Thymus (tissue), 11 donors: ENCODE data around the gene NBDY. TPM values are rescaled to one million over a fixed set of nuclear protein-coding genes. Genes with fewer than 3 reads are reported as not detected.
"Not testable (repeated sequence)": the region's sequence is repeated elsewhere in the genome, so short reads cannot be mapped to it uniquely, and the experiment has no call there.

Source experiments
- DNase-seq, 9 donors: peaks; one replicate each; pipeline ENCODE4 v3.0.0-alpha.2; 2013; ENCODE audit warnings: low spot score in 9 of 9, low read depth in 6 of 9, missing footprints in 1 of 9
- H3K27ac ChIP-seq, 2 donors: one replicate each; pipeline ENCODE4 v1.5.1; 2013; ENCODE audit warnings: control low read depth in 1 of 2, low read depth in 1 of 2, low read length in 1 of 2, mild to moderate bottlenecking in 1 of 2, moderate library complexity in 1 of 2
- H3K27me3 ChIP-seq, 2 donors: one replicate each; pipeline ENCODE4 v1.5.1; 2013; ENCODE audit warnings: low read length in 1 of 2; ENCODE audit not compliant: control insufficient read depth in 2 of 2, insufficient read depth in 1 of 2
- H3K36me3 ChIP-seq, 2 donors: one replicate each; pipeline ENCODE4 v1.5.1; 2013; ENCODE audit warnings: low read length in 1 of 2, mild to moderate bottlenecking in 1 of 2, moderate library complexity in 1 of 2; ENCODE audit not compliant: control insufficient read depth in 2 of 2, insufficient read depth in 2 of 2
- H3K4me1 ChIP-seq, 2 donors: one replicate each; pipeline ENCODE4 v1.5.1; 2013; ENCODE audit warnings: low read length in 2 of 2; ENCODE audit not compliant: control insufficient read depth in 2 of 2, insufficient read depth in 2 of 2
- H3K4me3 ChIP-seq, 2 donors: one replicate each; pipeline ENCODE4 v1.5.1; 2013; ENCODE audit warnings: low read length in 2 of 2, control low read depth in 1 of 2, mild to moderate bottlenecking in 1 of 2
- H3K9me3 ChIP-seq, 2 donors: one replicate each; pipeline ENCODE4 v1.5.1; 2013; ENCODE audit warnings: low read length in 1 of 2, mild to moderate bottlenecking in 1 of 2; ENCODE audit not compliant: control insufficient read depth in 2 of 2, insufficient read depth in 1 of 2
- WGBS: extraction: QIAGEN DNeasy Blood & Tissue Kit; methylation state at CpG from one replicate; pipeline ENCODE4 v1.1.7; 2013; 5-methylcytosine and 5-hydroxymethylcytosine counted together
- polyA plus RNA-seq: library from polyadenylated mRNA; stranded (reverse); fragments of 200-250 nt; gene quantifications from one replicate; pipeline ENCODE4 v1.2.3, GENCODE V29; 2013
- total RNA-seq: library from RNA; stranded (reverse); fragments of 120-200 nt; gene quantifications from one replicate; pipeline ENCODE4 v1.2.4, GENCODE V29; 2013
- donor health status: healthy.

NBDY gene
- total and polyA plus RNA-seq, 2 donors: 13.9 to 32.6 TPM

GRCh38 chrX:56802428-56802827 is 73.4 kb downstream of the NBDY start:
- Histone ChIP-seq H3K27ac (no peak overlapping the region), H3K4me3 (peak overlapping the region in 1 of 2 donors; percentile 66), H3K27me3 (no peaks in the 10 kb centered on the region), H3K9me3 (no peaks in the 10 kb centered on the region), H3K36me3 (peaks cover 0 to 3% of the 10 kb centered on the region in 2 donors), H3K4me1 (peaks cover 0 to 41% of the 10 kb centered on the region in 2 donors)
- WGBS: 96% methylated on average over 4 of the region's 4 CpGs
- no peak for DNase-seq

GRCh38 chrX:56802921-56803849 is 74.1 kb downstream of the NBDY start:
- Histone ChIP-seq H3K9me3 (no peaks in the 10 kb centered on the region), H3K36me3 (peaks cover 0 to 3% of the 10 kb centered on the region in 2 donors), H3K27ac (peak overlapping the region in 1 of 2 donors; percentile 64), H3K4me3 (peak overlapping the region in 1 of 2 donors; percentile 66), H3K27me3 (no peaks in the 10 kb centered on the region), H3K4me1 (peaks cover 0 to 37% of the 10 kb centered on the region in 2 donors)
- WGBS: 76% methylated on average over 27 of the region's 27 CpGs
- DNase-seq: peak in 6 of 9 donors; percentile 38 to 95 (median 74)

GRCh38 chrX:56803850-56804681 is 75.0 kb downstream of the NBDY start:
- Histone ChIP-seq H3K36me3 (peaks cover 0 to 3% of the 10 kb centered on the region in 2 donors), H3K4me1 (peaks cover 0 to 28% of the 10 kb centered on the region in 2 donors), H3K27me3 (no peaks in the 10 kb centered on the region), H3K4me3 (no peak overlapping the region), H3K27ac (no peak overlapping the region), H3K9me3 (no peaks in the 10 kb centered on the region)
- 97% methylated on average over 11 of the region's 11 CpGs for WGBS
- no peak for DNase-seq

- Histone ChIP-seq H3K36me3 (peaks cover 0 to 3% of the 10 kb centered on the region in 2 donors), H3K9me3 (no peaks in the 10 kb centered on the region), H3K27me3 (no peaks in the 10 kb centered on the region), H3K27ac (no peak overlapping the region), H3K4me3 (no peak overlapping the region), H3K4me1 (peaks cover 0 to 24% of the 10 kb centered on the region in 2 donors)
- no peak for DNase-seq
- 97% methylated on average over 4 of the region's 4 CpGs for WGBS
Measured at GRCh38 chrX:56804867-56805266, 75.8 kb downstream of the NBDY start.

- H3K4me1 ChIP-seq: peaks cover 0 to 21% of the 10 kb centered on the region in 2 donors
- no peaks in the 10 kb centered on the region for H3K9me3 ChIP-seq
- no peak for DNase-seq
- no peak overlapping the region for H3K27ac ChIP-seq
- H3K27me3 ChIP-seq: no peaks in the 10 kb centered on the region
- H3K36me3 ChIP-seq: peaks cover 0 to 3% of the 10 kb centered on the region in 2 donors
- WGBS: 100% methylated on average over 1 of the region's 1 CpG
- H3K4me3 ChIP-seq: no peak overlapping the region
Measured at GRCh38 chrX:56805399-56805798, 76.4 kb downstream of the NBDY start.

- 96% methylated on average over 2 of the region's 2 CpGs for WGBS
- not testable (repeated sequence) for H3K4me3 ChIP-seq, DNase-seq, H3K36me3 ChIP-seq, H3K9me3 ChIP-seq, H3K27me3 ChIP-seq, H3K27ac ChIP-seq
- H3K4me1 ChIP-seq: peaks cover 0 to 13% of the 10 kb centered on the region in 2 donors
Measured at GRCh38 chrX:56806176-56806575, 77.1 kb downstream of the NBDY start.

GRCh38 chrX:56811599-56811998 is 82.6 kb downstream of the NBDY start:
- H3K36me3 ChIP-seq: no peaks in the 10 kb centered on the region
- no peak overlapping the region for H3K27ac ChIP-seq
- H3K4me1 ChIP-seq: peaks cover 3 to 15% of the 10 kb centered on the region in 2 donors
- H3K27me3 ChIP-seq: peaks cover 0 to 3% of the 10 kb centered on the region in 2 donors
- no peaks in the 10 kb centered on the region for H3K9me3 ChIP-seq
- WGBS: 99% methylated on average over 5 of the region's 5 CpGs
- no peak overlapping the region for H3K4me3 ChIP-seq
- DNase-seq: no peak

GRCh38 chrX:56812515-56813105 is 83.6 kb downstream of the NBDY start:
- Histone ChIP-seq H3K36me3 (no peaks in the 10 kb centered on the region), H3K9me3 (no peaks in the 10 kb centered on the region), H3K4me1 (peaks cover 3 to 15% of the 10 kb centered on the region in 2 donors), H3K27ac (peak overlapping the region; percentile 52 to 65), H3K4me3 (no peak overlapping the region), H3K27me3 (peaks cover 0 to 3% of the 10 kb centered on the region in 2 donors)
- WGBS: 19% methylated on average over 7 of the region's 7 CpGs
- peak in 4 of 9 donors; percentile 23 to 65 (median 34) for DNase-seq
